ENCODE measurements around the gene CLEC14A.

The CLEC14A gene

DNA sequence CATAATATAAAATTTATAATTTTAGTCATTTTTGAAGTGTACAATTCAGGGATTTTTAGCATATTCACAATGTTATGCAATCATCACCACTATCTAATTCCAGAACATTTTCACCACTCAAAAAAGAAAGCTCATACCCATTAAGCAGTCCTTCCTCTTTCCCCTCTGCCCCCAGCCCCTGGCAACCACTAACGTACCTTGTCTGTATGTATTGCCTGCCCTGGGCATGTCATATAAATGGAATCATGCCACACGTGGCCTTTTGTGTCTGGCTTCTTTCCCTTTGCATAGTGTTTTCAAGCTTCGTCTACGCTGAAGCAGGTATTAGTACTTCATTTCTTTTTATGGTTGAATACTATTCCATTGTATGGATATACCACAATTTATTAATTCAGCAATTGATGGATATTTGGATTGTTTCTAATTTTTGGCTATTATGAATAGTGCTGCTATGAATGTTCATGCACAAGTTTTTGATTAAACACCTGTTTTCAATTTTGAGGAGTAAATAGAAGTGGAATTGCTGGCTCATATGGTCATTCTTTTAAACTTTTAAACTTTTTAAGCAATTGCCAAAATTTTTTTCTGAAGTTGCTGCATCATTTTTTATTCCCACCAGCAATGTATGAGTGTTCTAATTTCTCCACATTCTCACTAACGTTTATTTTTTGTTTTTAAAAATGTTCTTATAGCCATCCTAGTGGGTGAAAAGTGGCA is 49.8 kb downstream of the CLEC14A start:
- no peak for DNase-seq

DNA sequence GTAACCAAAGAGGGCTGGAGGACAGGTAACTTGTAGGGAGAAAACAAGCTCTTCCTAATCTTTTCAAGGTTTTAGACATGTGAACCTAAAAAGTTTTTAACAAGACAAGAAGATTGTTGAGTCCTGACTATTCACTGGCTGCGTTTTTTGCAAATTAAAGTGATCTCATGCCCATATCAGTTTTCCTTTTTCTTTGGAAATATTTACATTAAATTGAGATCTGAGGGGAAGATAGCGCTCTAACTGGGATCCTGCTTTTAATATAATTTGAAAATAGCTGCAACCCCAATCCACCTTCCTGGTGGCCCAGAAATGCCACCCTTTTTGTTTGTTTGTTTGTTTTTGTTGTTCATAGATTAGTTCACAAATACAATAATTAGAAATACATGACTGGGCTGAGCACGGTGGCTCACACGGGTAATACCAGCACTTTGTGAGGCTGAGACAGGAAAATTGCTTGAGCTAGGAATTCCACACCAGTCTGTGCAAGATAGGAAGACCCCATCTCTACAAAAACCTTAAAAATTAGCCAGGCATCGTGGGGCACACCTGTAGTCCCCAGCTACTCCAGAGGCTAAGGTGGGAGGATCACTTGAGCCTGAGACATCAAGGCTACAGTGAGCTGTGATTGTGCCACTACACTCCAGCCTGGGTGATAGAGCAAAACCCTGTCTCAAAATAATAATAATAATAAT is 50.6 kb downstream of the CLEC14A start:
- no peak for DNase-seq

DNA sequence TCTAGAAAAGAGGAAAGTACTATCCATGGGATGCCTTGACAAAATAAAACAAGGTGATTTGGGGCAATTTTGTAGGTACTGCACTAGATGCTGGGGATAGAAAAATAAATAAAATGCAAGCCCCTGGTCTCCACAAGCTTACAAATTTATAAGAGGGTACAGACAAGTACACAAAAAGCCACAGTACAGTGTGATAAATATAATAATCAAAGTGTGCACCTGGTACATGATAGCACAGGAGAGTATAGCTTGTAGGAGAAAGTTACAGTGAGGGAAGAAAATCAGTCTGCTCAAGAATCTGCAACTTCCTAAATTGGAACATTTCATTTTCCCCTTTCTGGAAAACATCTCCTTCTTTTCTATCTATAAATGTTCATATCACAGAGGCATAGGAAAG is 51.2 kb downstream of the CLEC14A start:
- DNase-seq, result no peak

All from T-helper 1 cell (primary cell).